ENCODE data around the gene CPNE5.

DNA sequence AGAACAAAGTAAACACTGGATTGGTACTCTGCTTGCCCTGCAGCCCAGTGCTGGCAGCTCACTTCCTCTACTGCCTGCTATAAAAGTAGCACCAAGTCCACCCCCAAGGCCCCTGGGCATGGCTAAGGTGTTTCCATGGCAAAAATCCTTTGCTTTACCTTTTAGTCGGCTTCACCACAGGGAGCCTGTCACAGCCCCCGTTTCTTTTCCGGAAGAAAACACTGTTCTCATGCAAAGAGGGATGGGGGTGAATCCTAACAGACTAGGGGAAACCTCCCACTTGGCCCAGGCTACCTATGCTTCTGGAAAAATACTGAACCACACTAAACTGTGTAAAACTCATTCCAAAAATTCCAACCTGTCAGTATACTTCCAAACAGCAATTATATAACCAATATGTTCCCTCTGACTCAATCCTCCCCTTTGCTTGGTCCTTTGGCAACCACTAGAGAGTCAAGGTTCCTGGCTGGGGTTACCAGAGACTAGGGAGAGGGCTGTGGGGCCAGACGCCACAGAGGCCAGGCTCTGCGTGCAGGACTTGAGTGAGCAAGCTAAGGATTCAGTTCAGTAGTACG lies 19.2 kb upstream of the CPNE5 start:
- TF ChIP-seq, protein P1, sequence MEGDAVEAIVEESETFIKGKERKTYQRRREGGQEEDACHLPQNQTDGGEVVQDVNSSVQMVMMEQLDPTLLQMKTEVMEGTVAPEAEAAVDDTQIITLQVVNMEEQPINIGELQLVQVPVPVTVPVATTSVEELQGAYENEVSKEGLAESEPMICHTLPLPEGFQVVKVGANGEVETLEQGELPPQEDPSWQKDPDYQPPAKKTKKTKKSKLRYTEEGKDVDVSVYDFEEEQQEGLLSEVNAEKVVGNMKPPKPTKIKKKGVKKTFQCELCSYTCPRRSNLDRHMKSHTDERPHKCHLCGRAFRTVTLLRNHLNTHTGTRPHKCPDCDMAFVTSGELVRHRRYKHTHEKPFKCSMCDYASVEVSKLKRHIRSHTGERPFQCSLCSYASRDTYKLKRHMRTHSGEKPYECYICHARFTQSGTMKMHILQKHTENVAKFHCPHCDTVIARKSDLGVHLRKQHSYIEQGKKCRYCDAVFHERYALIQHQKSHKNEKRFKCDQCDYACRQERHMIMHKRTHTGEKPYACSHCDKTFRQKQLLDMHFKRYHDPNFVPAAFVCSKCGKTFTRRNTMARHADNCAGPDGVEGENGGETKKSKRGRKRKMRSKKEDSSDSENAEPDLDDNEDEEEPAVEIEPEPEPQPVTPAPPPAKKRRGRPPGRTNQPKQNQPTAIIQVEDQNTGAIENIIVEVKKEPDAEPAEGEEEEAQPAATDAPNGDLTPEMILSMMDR (conservative IDR thresholded peaks at IDR 0.05) = no peak
- no peak for TF ChIP-seq ZFX (IDR thresholded peaks at IDR 0.05)
